OCI-LY3 (cell line): ENCODE data around the gene CNNM1.

Source experiments
- CTCF ChIP-seq: fragments of 200-600, 300-600 bp; sonication (generic); IDR thresholded peaks from 2 replicates; pipeline ENCODE4 v1.5.1; 2014; ENCODE audit warnings: antibody characterized with exemption, low read length, low read depth
- EZH2phosphoT487 ChIP-seq: fragments of 200-600 bp; shearing (Covaris generic); IDR thresholded peaks from 2 replicates; pipeline ENCODE4 v1.6.1; 2018; ENCODE audit warnings: antibody characterized with exemption, mixed run types, low read depth

GRCh38 chr10:99370993-99371392 is 41.8 kb downstream of the CNNM1 start:
- TF ChIP-seq CTCF (peak; percentile 20; the same call in 1 of the 2 replicates), EZH2phosphoT487 (no peak)
